Stomach smooth muscle (tissue), 2 donors: ENCODE results near the gene NCK1.
"Not testable (repeated sequence)": the region's sequence is repeated elsewhere in the genome, so short reads cannot be mapped to it uniquely, and the experiment has no call there.

Experiments used
- H3K27ac ChIP-seq: one replicate; pipeline ENCODE4 v1.7.0; 2013; ENCODE audit warnings: mild to moderate bottlenecking, low read length, inconsistent platforms
- H3K27me3 ChIP-seq, 2 donors: one replicate each; pipeline ENCODE4 v1.7.0; 2013; ENCODE audit warnings: low read length in 2 of 2; ENCODE audit not compliant: insufficient read depth in 2 of 2, control insufficient read depth in 1 of 2
- H3K36me3 ChIP-seq, 2 donors: one replicate each; pipeline ENCODE4 v1.7.0; 2013; ENCODE audit warnings: low read length in 2 of 2; ENCODE audit not compliant: control insufficient read depth in 2 of 2, insufficient read depth in 2 of 2
- H3K4me1 ChIP-seq: one replicate; pipeline ENCODE4 v1.7.0; 2013; ENCODE audit warnings: low read length; ENCODE audit not compliant: control insufficient read depth, insufficient read depth
- H3K4me3 ChIP-seq, 2 donors: one replicate each; pipeline ENCODE4 v1.7.0; 2013; ENCODE audit warnings: low read length in 2 of 2
- H3K9ac ChIP-seq, 2 donors: one replicate each; pipeline ENCODE4 v1.7.0; 2013; ENCODE audit warnings: low read length in 2 of 2, mild to moderate bottlenecking in 1 of 2
- H3K9me3 ChIP-seq, 2 donors: one replicate each; pipeline ENCODE4 v1.7.0; 2013; ENCODE audit warnings: low read length in 2 of 2; ENCODE audit not compliant: control insufficient read depth in 2 of 2
- donor health status: healthy.
- donor health status: Pancreatic carcinoma.

Gene NCK1

GRCh38 chr3:136862617-136863322 is 762 bp downstream of the NCK1 start:
- Histone ChIP-seq H3K36me3 (no peaks in the 10 kb centered on the region), H3K27me3 (no peaks in the 10 kb centered on the region), H3K4me3 (peak overlapping the region; percentile 94 to 96), H3K9ac (peak overlapping the region; percentile 84 to 92), H3K27ac (peak overlapping the region; percentile 80), H3K4me1 (peaks cover 12% of the 10 kb centered on the region), H3K9me3 (no peaks in the 10 kb centered on the region)

GRCh38 chr3:136869282-136869681 is 7.3 kb downstream of the NCK1 start:
- H3K36me3 ChIP-seq = no peaks in the 10 kb centered on the region
- no peaks in the 10 kb centered on the region for H3K9me3 ChIP-seq
- no peak overlapping the region for H3K9ac ChIP-seq

GRCh38 chr3:136872258-136872657 is 10.2 kb downstream of the NCK1 start:
- not testable (repeated sequence) for H3K4me1 ChIP-seq, H3K9me3 ChIP-seq, H3K27ac ChIP-seq, H3K9ac ChIP-seq, H3K27me3 ChIP-seq, H3K4me3 ChIP-seq, H3K36me3 ChIP-seq

More at GRCh38 chr3:136869282-136869681, 7.3 kb downstream of the NCK1 start:
- Histone ChIP-seq H3K27ac (no peak overlapping the region), H3K4me3 (no peak overlapping the region), H3K4me1 (no peaks in the 10 kb centered on the region), H3K27me3 (no peaks in the 10 kb centered on the region)

- not testable (repeated sequence) for H3K27ac ChIP-seq, H3K9me3 ChIP-seq, H3K4me1 ChIP-seq, H3K4me3 ChIP-seq, H3K27me3 ChIP-seq, H3K36me3 ChIP-seq, H3K9ac ChIP-seq
Observed at GRCh38 chr3:136879510-136879909, 17.5 kb downstream of the NCK1 start.

GRCh38 chr3:136882571-136882970 is 20.6 kb downstream of the NCK1 start:
- Histone ChIP-seq H3K4me1 (no peaks in the 10 kb centered on the region), H3K4me3 (no peak overlapping the region), H3K9me3 (no peaks in the 10 kb centered on the region), H3K36me3 (no peaks in the 10 kb centered on the region), H3K27me3 (no peaks in the 10 kb centered on the region), H3K9ac (no peak overlapping the region), H3K27ac (no peak overlapping the region)

- H3K4me3 ChIP-seq = no peak overlapping the region
- no peaks in the 10 kb centered on the region for H3K9me3 ChIP-seq
- H3K9ac ChIP-seq = no peak overlapping the region
- no peaks in the 10 kb centered on the region for H3K27me3 ChIP-seq
- no peaks in the 10 kb centered on the region for H3K4me1 ChIP-seq
- no peak overlapping the region for H3K27ac ChIP-seq
- H3K36me3 ChIP-seq = no peaks in the 10 kb centered on the region
Observed at GRCh38 chr3:136883967-136884720, 22.1 kb downstream of the NCK1 start.

- no peaks in the 10 kb centered on the region for H3K36me3 ChIP-seq
- no peak overlapping the region for H3K27ac ChIP-seq
- no peaks in the 10 kb centered on the region for H3K27me3 ChIP-seq
- no peak overlapping the region for H3K4me3 ChIP-seq
- no peaks in the 10 kb centered on the region for H3K9me3 ChIP-seq
- no peak overlapping the region for H3K9ac ChIP-seq
- H3K4me1 ChIP-seq = no peaks in the 10 kb centered on the region
Observed at GRCh38 chr3:136885357-136886213, 23.6 kb downstream of the NCK1 start.

- Histone ChIP-seq H3K9me3 (peaks cover 0 to 3% of the 10 kb centered on the region in 2 donors), H3K4me1 (no peaks in the 10 kb centered on the region), H3K4me3 (no peak overlapping the region), H3K9ac (no peak overlapping the region), H3K27ac (no peak overlapping the region), H3K36me3 (no peaks in the 10 kb centered on the region), H3K27me3 (no peaks in the 10 kb centered on the region)
Observed at GRCh38 chr3:136889947-136890346, 27.9 kb downstream of the NCK1 start.

GRCh38 chr3:136891934-136892855 is 30.2 kb downstream of the NCK1 start:
- no peak overlapping the region for H3K4me3 ChIP-seq
- H3K36me3 ChIP-seq = no peaks in the 10 kb centered on the region
- H3K9ac ChIP-seq = no peak overlapping the region
- H3K9me3 ChIP-seq = peaks cover 0 to 3% of the 10 kb centered on the region in 2 donors
- no peak overlapping the region for H3K27ac ChIP-seq
- no peaks in the 10 kb centered on the region for H3K27me3 ChIP-seq
- no peaks in the 10 kb centered on the region for H3K4me1 ChIP-seq
